ENCODE data around the gene GDPD4. TPM values are rescaled to one million over a fixed set of nuclear protein-coding genes. Genes with fewer than 3 reads are reported as not detected.

The GDPD4 gene
- polyA plus RNA-seq, 10 donors: 0.15 to 2.3 (median 0.41) TPM; not detected in 1

GRCh38 chr11:77175869-77176539, 125.5 kb downstream of the GDPD4 start:
- peak in 2 of 3 donors; percentile 36 to 55 for DNase-seq

DNA sequence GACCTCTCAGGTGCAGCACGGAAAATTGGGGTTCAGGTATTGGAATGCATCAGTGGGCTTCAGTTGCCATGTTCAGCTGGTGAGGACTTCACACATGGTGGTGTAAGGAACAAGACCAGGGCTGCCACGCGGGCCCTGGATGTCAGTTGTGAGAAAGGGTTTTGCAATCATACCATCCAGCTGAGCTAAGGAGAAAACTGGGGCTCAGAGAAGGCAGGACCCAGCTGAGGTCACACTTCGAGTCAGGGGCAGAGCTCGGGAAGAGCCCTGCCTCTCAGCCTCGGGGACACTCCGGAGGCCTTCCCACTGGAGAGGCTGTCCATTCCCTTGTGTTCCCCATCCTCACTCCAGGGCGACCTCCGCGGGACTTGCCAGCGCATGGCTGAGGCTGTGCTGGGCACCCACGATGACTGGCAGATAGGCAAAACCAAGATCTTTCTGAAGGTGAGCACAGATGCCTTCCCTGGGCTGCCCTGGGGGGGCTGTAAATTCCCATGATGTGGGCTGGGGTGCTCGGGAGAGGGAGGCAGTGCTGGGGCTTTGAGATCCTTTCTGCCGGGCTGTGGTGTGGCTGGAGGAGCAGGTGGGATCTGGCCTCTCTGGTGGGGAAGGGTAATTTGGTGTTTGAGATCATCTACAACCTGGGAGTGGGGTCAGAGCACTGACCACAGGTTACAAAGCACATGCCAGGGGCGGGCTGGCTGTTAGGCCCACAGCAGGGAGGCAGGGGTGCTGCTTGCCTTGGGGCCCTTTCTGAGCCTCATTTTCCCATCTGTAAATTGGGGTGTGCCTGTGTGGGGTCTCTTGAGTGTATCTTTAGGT, 126.3 kb downstream of the GDPD4 start:
- DNase-seq: no peak

- DNase-seq: peak in 2 of 3 donors; percentile 42 to 71
These were observed 126.9 kb downstream of the GDPD4 start for GRCh38 chr11:77174559-77174958.

- peak in 1 of 3 donors; percentile 28 for DNase-seq
These were observed 128.0 kb downstream of the GDPD4 start for GRCh38 chr11:77173494-77173893.

DNA sequence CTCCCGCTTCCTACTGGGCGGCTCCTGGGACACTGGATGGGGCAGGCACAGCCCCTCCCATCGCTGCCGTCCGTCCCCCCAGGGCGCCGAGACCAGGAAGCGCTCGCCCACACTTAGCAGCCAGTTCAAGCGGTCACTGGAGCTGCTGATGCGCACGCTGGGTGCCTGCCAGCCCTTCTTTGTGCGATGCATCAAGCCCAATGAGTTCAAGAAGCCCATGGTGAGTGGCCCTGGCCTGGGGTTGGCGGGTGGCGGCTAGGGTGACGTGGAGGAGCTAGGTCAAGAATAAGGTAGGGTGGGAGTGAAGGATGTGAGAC, 128.9 kb downstream of the GDPD4 start:
- no peak for DNase-seq

- DNase-seq: peak in 1 of 3 donors; percentile 49
These were observed 129.4 kb downstream of the GDPD4 start for GRCh38 chr11:77171885-77172665.

GRCh38 chr11:77171254-77171653, 130.2 kb downstream of the GDPD4 start:
- no peak for DNase-seq

DNA sequence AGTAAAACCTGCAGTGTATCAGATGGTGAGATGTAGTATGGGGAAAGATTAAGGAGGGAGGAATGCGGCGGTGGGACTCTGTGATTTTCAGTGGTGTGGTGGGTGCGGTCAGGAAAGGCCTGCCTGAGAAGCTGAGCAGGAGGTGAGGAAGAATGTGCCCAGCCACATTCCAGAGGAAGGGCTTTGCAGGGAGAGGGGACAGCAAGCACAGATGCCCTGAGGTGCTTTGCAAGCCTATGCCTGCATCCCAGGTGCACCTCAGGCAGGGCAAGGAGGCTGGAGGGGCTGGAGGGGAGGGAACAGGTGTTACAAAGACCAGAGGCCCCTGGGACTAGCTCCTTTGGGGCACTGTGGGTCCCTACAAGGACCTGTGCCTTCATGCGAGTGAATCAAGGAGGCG, 131.4 kb downstream of the GDPD4 start:
- no peak for DNase-seq

- no peak for DNase-seq
These were observed 133.7 kb downstream of the GDPD4 start for GRCh38 chr11:77167791-77168190.

DNA sequence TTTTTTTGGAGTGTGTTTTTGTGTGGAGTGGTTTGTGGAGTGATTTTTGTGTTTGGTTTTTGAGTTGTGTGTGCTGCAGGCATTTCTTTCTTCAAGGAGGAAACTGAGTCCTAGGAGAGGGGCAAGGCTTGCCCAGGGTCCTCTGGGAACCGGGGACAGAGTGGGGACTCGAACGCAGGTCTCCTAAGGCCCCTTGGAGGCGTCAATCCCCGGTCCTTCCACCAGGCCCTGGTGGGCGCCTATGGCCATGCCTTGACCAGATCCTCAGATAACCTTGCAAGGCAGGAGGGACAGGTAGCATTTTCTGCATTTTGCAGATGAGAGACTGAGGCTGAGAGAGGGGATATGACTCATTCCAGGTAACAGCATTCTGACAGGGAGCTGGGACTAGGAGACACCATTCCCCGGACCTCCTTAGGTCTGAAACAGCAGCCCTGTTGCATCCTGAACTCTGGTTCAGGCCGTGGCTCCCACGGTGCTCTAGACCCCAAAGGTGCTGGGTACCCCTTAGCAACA, 134.3 kb downstream of the GDPD4 start:
- DNase-seq: no peak

Other genes starting within 250 kb of the GDPD4 start
- gene CAPN5, start 234.7 kb downstream of the GDPD4 start, polyA plus RNA-seq (ENCODE audit: insufficient read length in 10 of 10): 10 to 100 TPM in 5 of 10 donors, 1 to 10 TPM in 5; 8.3 to 14.8 (median 10.4) TPM
- not detected for gene OMP, start 198.8 kb downstream of the GDPD4 start, polyA plus RNA-seq (ENCODE audit: insufficient read length in 10 of 10)
- gene MYO7A, start 173.4 kb downstream of the GDPD4 start, polyA plus RNA-seq (ENCODE audit: insufficient read length in 10 of 10): 1 to 10 TPM; 2.1 to 5.7 (median 3.5) TPM
- gene PAK1, start 172.4 kb upstream of the GDPD4 start, polyA plus RNA-seq (ENCODE audit: insufficient read length in 10 of 10): 100 to 1,000 TPM in 3 of 10 donors, 10 to 100 TPM in 7; 53.7 to 106 (median 83.1) TPM

All from muscle of back (tissue), 11 donors.